ENCODE data around the gene NEDD9.
A peak's percentile ranks its signal among the peaks of the same experiment; 100 is the strongest.

GRCh38 chr6:11232193-11232769 is at the start of gene NEDD9:
- TF ChIP-seq TAF1 (conservative IDR thresholded peaks at IDR 0.05) (peak; percentile 99), CTCF (IDR thresholded peaks at IDR 0.05; ENCODE audit: low read depth, low read length, missing input control) (no peak), EGR1 (IDR thresholded peaks at IDR 0.05; ENCODE audit: low read depth in 2 of 2) (no peak), FOXA1 (IDR thresholded peaks at IDR 0.05) (no peak), JUND (IDR thresholded peaks at IDR 0.05) (peak; percentile 62), YY1 (IDR thresholded peaks at IDR 0.05) (peak; percentile 97), RXRA (IDR thresholded peaks at IDR 0.05) (peak; percentile 52 to 54), FOXA2 (IDR thresholded peaks at IDR 0.05) (peak; percentile 13), REST (IDR thresholded peaks at IDR 0.05) (peak; percentile 91), SP1 (IDR thresholded peaks at IDR 0.05) (peak; percentile 67), MAX (IDR thresholded peaks at IDR 0.05) (no peak), RAD21 (IDR thresholded peaks at IDR 0.05) (peak; percentile 65 to 72)

Data from liver (tissue), 3 donors.